Measurements from ENCODE around the gene PIGT.

The PIGT gene

DNA sequence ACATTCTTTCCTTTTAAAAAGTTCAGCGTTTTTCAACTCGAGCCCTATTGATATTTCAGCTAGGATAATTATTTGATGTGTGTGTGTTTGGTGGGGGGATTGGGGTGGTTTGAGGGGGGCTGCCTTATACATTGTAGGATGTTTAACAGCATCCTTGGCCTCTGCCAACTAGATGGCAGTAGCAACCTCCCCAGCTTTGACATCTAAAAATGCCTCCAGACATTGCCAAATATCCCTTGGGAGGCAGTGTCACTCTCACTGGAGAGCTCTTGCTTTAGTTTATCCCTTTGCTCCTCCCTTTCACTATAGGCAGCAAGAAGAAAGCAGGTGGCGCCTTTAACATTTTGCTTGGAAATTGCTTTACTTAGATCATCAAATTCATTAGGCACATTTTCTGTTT lies 23.2 kb upstream of the PIGT start:
- TF ChIP-seq REST (IDR thresholded peaks at IDR 0.05; ENCODE audit: low read depth) (no peak), YY1 (IDR thresholded peaks at IDR 0.05; ENCODE audit: low read depth) (no peak), TCF12 (IDR thresholded peaks at IDR 0.05; ENCODE audit: low read depth) (no peak), EGR1 (IDR thresholded peaks at IDR 0.05) (no peak), ZBTB7A (IDR thresholded peaks at IDR 0.05; ENCODE audit: low read depth) (no peak), TAF1 (IDR thresholded peaks at IDR 0.05; ENCODE audit: low read depth) (no peak), USF1 (IDR thresholded peaks at IDR 0.05) (no peak), TEAD4 (IDR thresholded peaks at IDR 0.05) (no peak), EP300 (IDR thresholded peaks at IDR 0.05; ENCODE audit: borderline replicate concordance) (no peak), RAD21 (IDR thresholded peaks at IDR 0.05; ENCODE audit: low read depth) (no peak), FOXM1 (IDR thresholded peaks at IDR 0.05; ENCODE audit: borderline replicate concordance, low read depth) (no peak), CEBPB (IDR thresholded peaks at IDR 0.05) (no peak), CREB1 (IDR thresholded peaks at IDR 0.05; ENCODE audit: low read depth) (no peak), NFIC (IDR thresholded peaks at IDR 0.05) (no peak), MAX (IDR thresholded peaks at IDR 0.05) (no peak)

- TF ChIP-seq RAD21 (IDR thresholded peaks at IDR 0.05; ENCODE audit: low read depth) = no peak
- TF ChIP-seq CREB1 (IDR thresholded peaks at IDR 0.05; ENCODE audit: low read depth) = no peak
- no peak for TF ChIP-seq EGR1 (IDR thresholded peaks at IDR 0.05)
- TF ChIP-seq REST (IDR thresholded peaks at IDR 0.05; ENCODE audit: low read depth) = no peak
Observed at GRCh38 chr20:45394221-45395113, 21.5 kb upstream of the PIGT start.

DNA sequence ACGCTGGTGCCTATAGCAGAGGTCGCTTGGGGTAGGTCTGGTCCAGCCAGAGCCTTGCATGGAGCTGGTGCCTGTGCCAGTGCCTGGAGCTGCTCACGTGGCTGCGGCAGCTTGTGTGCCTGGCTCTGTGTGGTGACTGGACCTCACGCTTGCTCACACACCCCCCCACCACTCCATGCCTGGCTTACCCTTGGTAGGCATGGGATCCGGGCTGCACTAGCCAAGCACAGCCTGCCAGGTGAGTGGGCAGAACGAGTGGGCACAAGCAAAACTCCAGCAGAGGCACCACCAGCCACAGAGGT lies 20.9 kb upstream of the PIGT start:
- TF ChIP-seq YY1 (IDR thresholded peaks at IDR 0.05; ENCODE audit: low read depth) (no peak), USF1 (IDR thresholded peaks at IDR 0.05) (no peak), NFIC (IDR thresholded peaks at IDR 0.05) (no peak), TAF1 (IDR thresholded peaks at IDR 0.05; ENCODE audit: low read depth) (no peak), TEAD4 (IDR thresholded peaks at IDR 0.05) (no peak), MAX (IDR thresholded peaks at IDR 0.05) (no peak), TCF12 (IDR thresholded peaks at IDR 0.05; ENCODE audit: low read depth) (no peak), RAD21 (IDR thresholded peaks at IDR 0.05; ENCODE audit: low read depth) (no peak)

DNA sequence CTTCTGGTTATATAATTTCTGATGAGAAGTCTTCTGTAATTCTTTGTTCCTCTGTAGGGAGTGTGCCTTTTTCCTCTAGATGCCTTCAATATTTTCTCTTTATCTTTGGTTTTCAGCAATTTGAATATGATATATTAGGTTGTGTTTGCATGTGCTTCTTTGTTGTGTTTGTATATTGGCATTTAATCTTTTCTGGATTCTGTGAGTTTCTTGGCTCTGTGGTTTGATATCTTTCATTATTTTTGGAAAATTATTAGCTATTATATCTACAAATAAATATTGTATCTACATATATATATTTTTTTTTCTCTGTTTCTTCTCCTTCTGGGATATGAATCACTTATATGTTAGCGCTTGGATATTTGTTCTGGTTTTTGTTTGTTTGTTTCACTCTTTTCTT lies 16.9 kb upstream of the PIGT start:
- TF ChIP-seq EGR1 (IDR thresholded peaks at IDR 0.05) = no peak
- TF ChIP-seq TEAD4 (IDR thresholded peaks at IDR 0.05) = no peak
- no peak for TF ChIP-seq CREB1 (IDR thresholded peaks at IDR 0.05; ENCODE audit: low read depth)
- no peak for TF ChIP-seq USF1 (IDR thresholded peaks at IDR 0.05)
- no peak for TF ChIP-seq TCF12 (IDR thresholded peaks at IDR 0.05; ENCODE audit: low read depth)
- TF ChIP-seq RAD21 (IDR thresholded peaks at IDR 0.05; ENCODE audit: low read depth) = no peak
- no peak for TF ChIP-seq ZBTB7A (IDR thresholded peaks at IDR 0.05; ENCODE audit: low read depth)
- TF ChIP-seq CEBPB (IDR thresholded peaks at IDR 0.05) = no peak
- TF ChIP-seq EP300 (IDR thresholded peaks at IDR 0.05; ENCODE audit: borderline replicate concordance) = no peak

DNA sequence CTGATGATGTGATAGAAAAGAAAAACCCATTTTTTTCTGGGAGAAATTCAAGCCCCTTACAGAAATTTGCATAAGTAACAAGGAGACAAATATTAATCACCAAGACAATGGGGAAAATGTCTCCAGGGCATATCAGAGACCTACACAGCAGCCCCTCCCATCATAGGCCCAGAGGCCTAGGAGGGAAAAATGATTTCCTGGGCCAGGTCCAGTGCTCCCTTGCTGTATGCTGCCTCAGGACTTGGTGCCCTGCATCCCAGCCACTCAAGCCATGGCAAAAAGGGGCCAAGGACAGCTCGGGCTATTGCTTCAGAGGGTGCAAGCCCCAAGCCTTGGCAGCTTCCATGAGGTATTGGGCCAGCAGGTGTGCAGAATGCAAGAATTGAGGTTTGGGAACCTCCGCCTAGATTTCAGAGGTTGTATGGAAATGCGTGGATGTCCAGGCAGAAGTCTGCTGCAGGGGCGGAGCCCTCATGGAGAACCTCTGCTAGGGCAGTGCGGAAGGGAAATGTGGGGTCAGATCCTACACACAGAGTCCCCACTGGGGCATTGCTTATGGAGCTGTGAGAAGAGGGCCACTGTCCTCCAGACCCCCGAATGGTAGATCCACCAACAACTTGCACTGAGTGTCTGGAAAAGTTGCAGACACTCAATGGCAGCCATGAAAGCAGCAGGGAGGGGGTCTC lies 15.5 kb upstream of the PIGT start:
- TF ChIP-seq FOXM1 (IDR thresholded peaks at IDR 0.05; ENCODE audit: borderline replicate concordance, low read depth) (no peak), ZBTB7A (IDR thresholded peaks at IDR 0.05; ENCODE audit: low read depth) (no peak), EP300 (IDR thresholded peaks at IDR 0.05; ENCODE audit: borderline replicate concordance) (no peak), MAX (IDR thresholded peaks at IDR 0.05) (no peak), CREB1 (IDR thresholded peaks at IDR 0.05; ENCODE audit: low read depth) (no peak), RAD21 (IDR thresholded peaks at IDR 0.05; ENCODE audit: low read depth) (no peak), USF1 (IDR thresholded peaks at IDR 0.05) (no peak), NFIC (IDR thresholded peaks at IDR 0.05) (no peak), REST (IDR thresholded peaks at IDR 0.05; ENCODE audit: low read depth) (no peak), TCF12 (IDR thresholded peaks at IDR 0.05; ENCODE audit: low read depth) (no peak), CEBPB (IDR thresholded peaks at IDR 0.05) (no peak), TAF1 (IDR thresholded peaks at IDR 0.05; ENCODE audit: low read depth) (no peak)
